GM21390 (cell line): Measurements from ENCODE around the gene HTRA3.

Experiments
- ATAC-seq: cut with Tn5 transposase; IDR thresholded peaks from one replicate; pipeline ENCODE4 v1.9.1; 2021; ENCODE audit not compliant: unreplicated experiment

The HTRA3 gene

GRCh38 chr4:8269535-8270417 is at the start of gene HTRA3:
HTRA3 (plus strand) TSS chr4:8269754; CDS start chr4:8269969, 215 bp downstream.
- ATAC-seq, result no peak

GRCh38 chr4:8220661-8221450 is 48.7 kb upstream of the HTRA3 start:
- ATAC-seq, result no peak

- no peak for ATAC-seq
Measured at GRCh38 chr4:8221476-8221875, 48.1 kb upstream of the HTRA3 start.

- ATAC-seq, result no peak
Measured at GRCh38 chr4:8221985-8222384, 47.6 kb upstream of the HTRA3 start.

GRCh38 chr4:8222609-8223388 is 46.8 kb upstream of the HTRA3 start:
- ATAC-seq, result no peak

- ATAC-seq, result no peak
Measured at GRCh38 chr4:8224267-8224974, 45.1 kb upstream of the HTRA3 start.

GRCh38 chr4:8224975-8225625 is 44.5 kb upstream of the HTRA3 start:
- no peak for ATAC-seq

GRCh38 chr4:8225706-8226443 is 43.7 kb upstream of the HTRA3 start:
- no peak for ATAC-seq

- ATAC-seq, result no peak
Measured at GRCh38 chr4:8227201-8227770, 42.3 kb upstream of the HTRA3 start.

GRCh38 chr4:8227771-8228318 is 41.7 kb upstream of the HTRA3 start:
- no peak for ATAC-seq

- peak; percentile 67 for ATAC-seq
Measured at GRCh38 chr4:8228319-8229250, 41.0 kb upstream of the HTRA3 start.

GRCh38 chr4:8229331-8229975 is 40.1 kb upstream of the HTRA3 start:
- no peak for ATAC-seq

GRCh38 chr4:8230033-8230432 is 39.5 kb upstream of the HTRA3 start:
- ATAC-seq, result no peak

- no peak for ATAC-seq
Measured at GRCh38 chr4:8230891-8231290, 38.7 kb upstream of the HTRA3 start.

- no peak for ATAC-seq
Measured at GRCh38 chr4:8231551-8232049, 38.0 kb upstream of the HTRA3 start.

GRCh38 chr4:8232748-8233147 is 36.8 kb upstream of the HTRA3 start:
- no peak for ATAC-seq
